K562 (cell line): Measurements from ENCODE around the gene TAF3. TPM values are rescaled to one million over a fixed set of nuclear protein-coding genes. Genes with fewer than 3 reads are reported as not detected.

Experiments
- BCLAF1 ChIP-seq, 2 experiments: fragments of 450-650 bp in 1 of 2; IDR thresholded peaks; 2 replicates each; pipeline ENCODE4 v1.6.1; 2011 to 2017; ENCODE audit warnings: low read depth in 2 of 2, antibody characterized with exemption in 1 of 2, borderline replicate concordance in 1 of 2, low read length in 1 of 2, mild to moderate bottlenecking in 1 of 2, mixed read lengths in 1 of 2; ENCODE audit not compliant: control insufficient read depth in 1 of 2
- COPS2 ChIP-seq: fragments of 450-650 bp; conservative IDR thresholded peaks from 2 replicates; pipeline ENCODE4 v1.6.1; 2016; ENCODE audit warnings: mild to moderate bottlenecking, moderate library complexity
- EP300 ChIP-seq: IDR thresholded peaks from 2 replicates; pipeline ENCODE4 v1.6.1; 2012; ENCODE audit warnings: low read length, improper control_type of control experiment
- EP400 ChIP-seq: fragments of 450-650 bp; IDR thresholded peaks from 2 replicates; pipeline ENCODE4 v1.6.1; 2017; ENCODE audit warnings: antibody characterized with exemption, mild to moderate bottlenecking, moderate library complexity
- NCOR1 ChIP-seq: fragments of 450-650 bp; IDR thresholded peaks from 2 replicates; pipeline ENCODE4 v1.6.1; 2016; ENCODE audit warnings: mild to moderate bottlenecking, moderate library complexity
- PHB2 ChIP-seq: fragments of 450-650 bp; IDR thresholded peaks from 2 replicates; pipeline ENCODE4 v1.6.1; 2017; ENCODE audit warnings: low read depth
- RBM17 ChIP-seq: fragments of 200-400 bp; formaldehyde crosslinking; IDR thresholded peaks from 2 replicates; pipeline ENCODE4 v1.6.1; 2017; ENCODE audit warnings: low read depth, mild to moderate bottlenecking, low read length, borderline replicate concordance
- SIN3A ChIP-seq, 2 experiments: fragments of 150-350 bp in 1 of 2; IDR thresholded peaks; 2 replicates each; pipeline ENCODE4 v1.6.1; 2011 to 2016; ENCODE audit warnings: borderline replicate concordance in 2 of 2, low read depth in 2 of 2, low read length in 2 of 2, mild to moderate bottlenecking in 2 of 2, moderate library complexity in 2 of 2; ENCODE audit not compliant: control insufficient read depth in 1 of 2
- SLC30A9 ChIP-seq: fragments of 250-450 bp; sonication (Bioruptor Pico); IDR thresholded peaks from 2 replicates; pipeline ENCODE4 v1.8.0; 2022; ENCODE audit warnings: mild to moderate bottlenecking, moderate library complexity
- SRSF9 ChIP-seq: fragments of 200-400 bp; formaldehyde crosslinking; IDR thresholded peaks from 2 replicates; pipeline ENCODE4 v1.6.1; 2017; ENCODE audit warnings: low read depth, low read length, borderline replicate concordance
- TCF15 ChIP-seq: fragments of 250-450 bp; sonication (Bioruptor Pico); IDR thresholded peaks from 2 replicates; pipeline ENCODE4 v1.8.0; 2022; ENCODE audit warnings: moderate library complexity, mild to moderate bottlenecking, inconsistent platforms
- TGIF2 ChIP-seq: sonication (generic); formaldehyde crosslinking; IDR thresholded peaks from 2 replicates; pipeline ENCODE4 v1.8.1; 2022; ENCODE audit warnings: mild to moderate bottlenecking, missing genetic modification reagents, moderate library complexity
- TSHZ1 ChIP-seq: fragments of 250-450 bp; sonication (Bioruptor Pico); IDR thresholded peaks from 2 replicates; pipeline ENCODE4 v1.4.0; 2020; ENCODE audit warnings: mild to moderate bottlenecking, moderate library complexity
- ZMIZ1 ChIP-seq, 2 experiments: fragments of 150-350 bp in 1 of 2; IDR thresholded peaks; 2 replicates each; pipeline ENCODE4 v1.6.1; 2012 to 2016; ENCODE audit warnings: low read depth in 2 of 2, low read length in 2 of 2, mild to moderate bottlenecking in 1 of 2, moderate library complexity in 1 of 2
- ZNF12 ChIP-seq: sonication (generic); formaldehyde crosslinking; IDR thresholded peaks from 2 replicates; pipeline ENCODE4 v1.4.0; 2020; ENCODE audit warnings: mild to moderate bottlenecking, missing genetic modification reagents
- ZNF561 ChIP-seq: fragments of 450-650 bp; formaldehyde crosslinking; conservative IDR thresholded peaks from 2 replicates; pipeline ENCODE4 v1.4.0; 2020; ENCODE audit warnings: mild to moderate bottlenecking, moderate library complexity
- polyA plus RNA-seq, 8 experiments: library from polyadenylated mRNA; depleted of rRNA in 4 of 8; stranded (reverse) in 5 of 8; unstranded in 3 of 8; fragments of >200 nt; fragmentation: Nextera tagmentation in 2 of 8; fragmentation: Illumina TruSeq in 1 of 8; extraction: Ambion mirVana in 2 of 8; extraction: Trizol in 1 of 8; gene quantifications; 2 replicates each; pipeline versions ENCODE4 v1.2.1 to v1.2.3, GENCODE V29; 2011 to 2014; ENCODE audit warnings: inconsistent platforms in 1 of 8, missing spikeins in 1 of 8
- total RNA-seq, 7 experiments: library from RNA; depleted of rRNA in 6 of 7; stranded (reverse); fragments of >200 nt in 6 of 7; fragmentation: Illumina TruSeq in 2 of 7; extraction: Trizol in 2 of 7; gene quantifications; 2 replicates each; pipeline versions ENCODE4 v1.2.1 to v1.2.3, GENCODE V29; 2011 to 2021; ENCODE audit warnings: low replicate concordance in 1 of 7

TAF3 gene
- total and polyA plus RNA-seq, 9 of the 15 experiments (the other 6 are each of a cell fraction or from before 2014, with no cell fraction given) = 1.5 to 9.9 (median 4.1) TPM

- TF ChIP-seq ZMIZ1 (IDR thresholded peaks at IDR 0.05; ENCODE audit: low read depth in 2 of 2, low read length in 2 of 2) (peak; percentile 25 to 96; a peak in 2 of 4 replicates), PHB2 (no peak), COPS2 (no peak), TGIF2 (CRISPR knock-in tag) (peak; percentile 61; the same call in 1 of the 2 replicates), SLC30A9 (CRISPR knock-in tag) (no peak), ZNF561 (CRISPR knock-in tag) (no peak), SIN3A (IDR thresholded peaks at IDR 0.05; ENCODE audit: borderline replicate concordance in 2 of 2, control insufficient read depth in 1 of 2, low read depth in 2 of 2, low read length in 2 of 2) (peak; percentile 89 to 92), ZNF12 (no peak), TSHZ1 (CRISPR knock-in tag) (no peak), EP400 (peak; percentile 80), TCF15 (CRISPR knock-in tag) (no peak), SRSF9 (no peak), NCOR1 (no peak), EP300 (peak; percentile 34; the same call in 1 of the 2 replicates), BCLAF1 (IDR thresholded peaks at IDR 0.05; ENCODE audit: borderline replicate concordance in 1 of 2, control insufficient read depth in 1 of 2, low read depth in 2 of 2, low read length in 1 of 2) (no peak), RBM17 (no peak)
These were observed at the start of gene TAF3 (continued) for GRCh38 chr10:7818295-7819120.
